Posterior cingulate gyrus (tissue), 11 donors: ENCODE data around the gene NUDCD3.

Experiments
- DNase-seq, 10 donors: peaks; one replicate each; pipeline versions ENCODE4 v3.0.0 to v3.0.0-alpha.2; 2020 to 2021; ENCODE audit warnings: mixed read lengths in 3 of 10
- intact Hi-C: fragments of 100-400 bp; cut with DNase I; formaldehyde crosslinking; loops from one replicate; pipeline ENCODE4 v1.15.1; 2023

NUDCD3 gene

GRCh38 chr7:44374007-44374763 lies 116.3 kb downstream of the NUDCD3 start:
- intact Hi-C loops: no loop called here
- peak in 1 of 10 donors; percentile 70 for DNase-seq

DNA sequence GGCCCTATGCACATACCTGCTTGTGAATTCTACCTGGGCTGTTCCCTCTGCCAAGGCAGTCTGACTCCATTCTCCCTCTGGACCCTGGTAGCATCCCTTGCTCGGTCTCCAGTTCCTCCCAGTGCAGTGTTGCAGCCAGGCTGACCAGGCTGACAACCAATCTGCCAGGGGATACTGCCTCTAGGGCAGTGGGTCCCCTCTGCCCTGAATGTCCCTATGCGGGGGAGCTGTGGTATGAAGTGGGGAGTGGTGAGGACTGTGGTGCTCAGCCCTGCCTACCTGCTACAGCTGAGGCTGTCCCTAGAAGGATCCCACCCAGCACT lies 117.1 kb downstream of the NUDCD3 start:
- intact Hi-C loops: no loop called here
- peak in 1 of 10 donors; percentile 13 for DNase-seq

DNA sequence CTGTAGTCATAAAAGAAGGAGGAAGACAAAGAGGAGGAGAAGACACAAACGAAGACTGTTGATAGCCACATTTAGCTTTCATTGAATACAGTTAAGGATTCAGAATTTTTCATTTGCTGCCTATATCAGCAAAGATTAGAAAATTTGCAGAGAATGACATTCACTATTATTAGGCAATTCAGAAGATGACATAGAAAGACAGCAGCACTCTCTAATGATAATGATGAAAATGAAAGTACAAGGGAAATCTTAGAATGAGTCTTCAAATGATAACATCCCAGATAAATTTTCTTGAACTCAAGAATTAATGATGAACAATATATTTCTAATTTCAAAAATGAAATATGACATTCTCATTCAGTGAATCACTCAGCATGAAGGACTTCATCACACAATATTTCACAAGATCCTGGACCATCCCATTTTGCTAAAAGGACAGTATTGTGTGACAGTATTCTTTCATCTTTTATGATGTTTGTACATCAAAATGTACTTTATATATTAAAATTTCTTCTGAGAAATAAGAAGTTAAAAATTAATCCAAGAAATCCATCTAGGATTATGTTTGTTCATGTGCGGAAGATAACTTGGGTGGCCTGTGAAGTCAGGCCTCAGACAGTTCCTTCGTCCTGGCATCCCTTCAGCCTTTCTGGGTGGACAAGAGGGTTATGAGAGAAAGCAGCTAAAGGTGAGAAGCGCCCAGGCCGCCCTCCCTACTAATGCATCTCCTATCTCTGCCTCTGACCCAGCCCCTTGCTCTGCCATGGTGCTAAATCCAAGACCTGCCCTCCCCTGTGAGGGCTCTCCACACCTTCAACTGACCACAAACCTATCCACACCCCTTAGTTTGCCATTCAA lies 117.7 kb downstream of the NUDCD3 start:
- intact Hi-C loops: no loop called here
- peak in 1 of 10 donors; percentile 22 for DNase-seq

DNA sequence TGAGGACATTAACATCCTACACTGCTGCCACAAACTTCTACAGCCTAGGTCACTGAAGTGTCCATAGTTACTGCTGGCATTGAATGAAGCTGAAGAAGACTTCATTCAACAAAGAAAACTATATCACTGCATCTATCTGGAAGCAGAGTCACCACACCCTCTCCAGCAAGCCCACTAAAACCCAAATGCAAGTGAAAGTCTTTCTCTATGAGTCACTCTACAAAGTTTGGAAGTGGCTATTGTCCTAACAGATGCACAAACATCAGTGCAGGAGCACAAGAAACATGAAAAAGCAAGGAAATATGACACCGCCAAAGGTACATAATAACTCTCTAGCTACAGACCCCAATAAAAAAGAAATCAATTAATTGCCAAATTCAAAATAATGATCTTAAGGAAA lies 121.6 kb downstream of the NUDCD3 start:
- DNase-seq: no peak
- intact Hi-C loops: no loop called here

- peak in 1 of 10 donors; percentile 34 for DNase-seq
- intact Hi-C loops: no loop called here
Measured at GRCh38 chr7:44368455-44368854, 122.0 kb downstream of the NUDCD3 start.

DNA sequence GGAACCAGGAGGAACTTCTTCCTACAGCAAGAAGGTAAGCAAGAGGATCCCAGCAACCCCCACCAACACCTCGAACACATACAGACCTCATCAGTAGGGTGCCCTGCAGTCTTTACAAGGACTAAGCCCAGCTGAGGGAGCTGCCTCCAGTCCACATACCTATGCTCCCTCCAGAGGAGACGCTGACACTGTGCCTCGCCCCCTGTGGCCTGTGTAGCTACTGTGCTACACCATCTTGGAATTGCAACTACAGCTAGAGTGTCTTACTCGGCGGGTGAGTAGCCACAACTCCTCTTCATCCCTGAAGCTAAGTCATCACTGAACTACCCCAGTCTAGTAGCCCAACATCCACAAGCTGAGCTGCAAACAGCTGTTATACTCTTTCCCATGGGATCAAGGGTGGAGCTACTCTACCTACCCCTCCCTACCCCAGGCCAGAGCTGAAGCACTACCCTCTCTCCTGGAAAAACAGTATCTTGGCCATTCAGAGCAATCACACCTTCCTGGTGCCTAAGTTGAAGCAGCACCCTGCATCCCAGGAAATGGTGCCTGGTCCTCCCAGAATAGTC lies 122.9 kb downstream of the NUDCD3 start:
- DNase-seq: peak in 1 of 10 donors; percentile 9
- intact Hi-C loops: no loop called here

DNA sequence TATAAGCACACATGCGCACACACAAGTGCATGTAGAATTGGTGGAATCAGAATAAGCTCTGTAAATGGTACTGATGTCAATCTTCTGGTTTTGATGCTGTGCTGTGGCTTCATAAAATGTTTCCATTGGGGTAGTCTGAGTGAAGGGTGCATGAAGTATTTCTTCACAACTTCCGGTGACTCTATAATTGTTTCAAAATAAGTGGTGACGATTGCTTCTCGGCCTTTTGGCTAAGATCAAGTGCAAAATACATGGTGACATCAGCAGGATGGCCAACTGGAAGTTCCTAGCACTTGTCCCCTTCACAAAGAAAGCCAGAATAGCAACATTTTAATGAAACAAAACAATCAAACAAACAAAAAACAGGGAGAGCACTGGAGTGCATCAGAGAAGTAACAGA lies 123.5 kb downstream of the NUDCD3 start:
- intact Hi-C loops: no loop called here
- no peak for DNase-seq

GRCh38 chr7:44353668-44354067 lies 136.8 kb downstream of the NUDCD3 start:
- DNase-seq: no peak
- intact Hi-C loops: no loop called here

GRCh38 chr7:44348851-44349781 lies 141.3 kb downstream of the NUDCD3 start:
- intact Hi-C loops: no loop called here
- DNase-seq: peak in 1 of 10 donors; percentile 75

- intact Hi-C loops: no loop called here
- DNase-seq: peak in 2 of 10 donors; percentile 62 to 72
Measured at GRCh38 chr7:44348300-44348699, 142.2 kb downstream of the NUDCD3 start.

DNA sequence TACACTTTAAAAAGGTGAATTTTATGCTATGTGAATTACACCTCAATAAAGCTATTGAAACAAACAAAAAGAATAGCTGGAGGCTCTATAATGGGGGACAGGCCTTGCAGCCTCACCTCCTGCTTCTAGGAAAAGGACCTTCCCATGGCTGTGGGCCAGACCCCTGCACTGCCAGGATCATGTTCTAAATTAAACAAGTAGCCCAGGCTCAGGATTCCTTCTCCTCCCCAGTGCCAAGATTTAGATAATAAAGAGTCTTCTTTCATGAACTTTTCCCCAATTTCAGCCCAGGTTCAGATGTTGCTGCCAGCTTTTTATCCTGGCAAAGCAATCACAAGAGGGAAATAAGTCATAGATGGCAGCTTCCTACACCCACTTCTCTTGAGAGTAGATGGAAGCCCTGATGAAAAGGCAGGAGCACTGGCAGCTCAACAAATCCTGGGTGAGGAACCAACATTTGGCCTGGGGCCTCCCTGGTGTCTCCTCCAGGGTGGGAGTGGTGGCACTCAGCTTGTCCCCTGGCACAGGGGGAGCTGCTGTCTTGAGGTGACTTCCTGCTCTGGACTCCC lies 142.8 kb downstream of the NUDCD3 start:
- DNase-seq: peak in 1 of 10 donors; percentile 38
- intact Hi-C loops: no loop called here

- DNase-seq: no peak
- intact Hi-C loops: no loop called here
Measured at GRCh38 chr7:44346063-44346462, 144.4 kb downstream of the NUDCD3 start.

DNA sequence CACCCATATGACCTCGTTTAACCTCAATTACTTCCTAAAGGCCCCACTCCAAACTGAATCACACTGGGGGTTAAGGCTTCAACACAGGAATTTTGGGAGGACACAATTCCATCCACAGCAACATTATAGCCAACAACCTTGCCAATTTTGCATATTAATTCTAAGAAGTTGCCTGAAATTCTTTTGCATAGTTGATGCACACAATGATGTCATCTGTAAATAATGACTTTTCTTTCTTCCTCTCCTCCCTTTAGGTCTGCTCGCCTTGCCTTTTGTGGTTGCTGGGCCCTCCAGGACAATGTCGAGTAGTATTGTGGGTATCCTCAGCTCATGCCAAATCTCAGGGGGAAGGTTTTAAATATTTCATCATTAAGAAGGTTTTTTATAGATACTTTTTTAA lies 149.1 kb downstream of the NUDCD3 start:
- intact Hi-C loops: no loop called here

GRCh38 chr7:44338600-44338999 lies 151.9 kb downstream of the NUDCD3 start:
- intact Hi-C loops: no loop called here
- DNase-seq: no peak

More for the DNA sequence above, 149.1 kb downstream of the NUDCD3 start:
- no peak for DNase-seq

DNA sequence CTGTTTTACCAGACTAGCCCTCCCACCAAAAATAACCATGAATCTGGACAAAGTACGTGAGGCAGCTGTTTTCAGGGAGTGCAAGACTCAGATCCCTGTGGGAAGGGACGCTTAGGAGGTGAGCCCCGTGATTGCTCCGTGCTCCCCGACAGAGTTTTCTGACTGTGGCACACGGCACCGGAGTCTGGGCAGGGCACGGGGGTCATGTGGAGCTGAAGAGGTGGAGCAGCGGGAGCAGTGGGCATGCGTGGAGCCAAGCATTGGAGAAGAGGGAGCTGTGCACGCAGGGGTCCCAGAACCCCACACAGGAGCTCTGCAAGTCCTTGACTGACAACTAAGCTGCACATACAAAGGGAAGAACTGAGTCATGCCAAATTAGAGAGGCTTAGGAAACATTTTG lies 154.0 kb downstream of the NUDCD3 start:
- intact Hi-C loops: no loop called here
- no peak for DNase-seq

DNA sequence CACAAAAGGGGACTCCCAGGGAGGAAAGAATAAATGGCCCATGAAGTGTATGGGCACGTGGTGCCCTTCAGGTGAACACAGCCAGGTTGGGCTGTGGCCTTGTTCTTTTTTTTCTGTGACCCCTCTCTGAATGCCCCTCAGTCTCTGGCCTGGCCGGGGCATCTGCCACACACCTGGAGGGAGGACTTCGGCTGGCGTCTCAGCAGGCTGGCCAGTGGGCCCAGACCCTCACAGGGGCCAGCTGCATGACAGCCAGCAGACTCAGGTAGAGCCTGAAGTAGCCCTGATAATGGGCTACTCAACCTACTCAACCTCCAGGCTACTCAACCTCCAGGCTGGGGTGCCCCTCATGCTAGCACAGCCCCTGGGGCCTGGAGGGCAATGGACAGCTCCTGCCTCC lies 155.3 kb downstream of the NUDCD3 start:
- intact Hi-C loops: no loop called here
- DNase-seq: no peak

DNA sequence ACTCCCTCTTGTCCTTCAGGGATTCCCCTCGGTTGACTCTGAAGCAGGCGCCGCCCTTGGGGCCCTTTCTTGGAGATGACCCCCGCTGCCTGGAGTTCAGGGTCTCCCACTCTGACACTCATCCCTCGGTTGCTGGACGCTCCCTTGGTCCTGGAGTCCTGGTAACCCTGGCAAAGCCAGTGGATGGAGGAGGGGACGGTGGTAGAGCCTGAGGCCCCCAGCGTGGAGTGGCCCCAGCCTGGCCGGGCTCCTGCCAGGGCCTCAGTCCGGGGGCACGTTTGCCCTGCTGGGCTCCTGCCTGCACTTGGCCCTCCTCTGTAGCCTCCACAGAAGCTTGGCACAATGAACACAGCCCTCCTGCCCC lies 155.7 kb downstream of the NUDCD3 start:
- no peak for DNase-seq
- intact Hi-C loops: no loop called here

DNA sequence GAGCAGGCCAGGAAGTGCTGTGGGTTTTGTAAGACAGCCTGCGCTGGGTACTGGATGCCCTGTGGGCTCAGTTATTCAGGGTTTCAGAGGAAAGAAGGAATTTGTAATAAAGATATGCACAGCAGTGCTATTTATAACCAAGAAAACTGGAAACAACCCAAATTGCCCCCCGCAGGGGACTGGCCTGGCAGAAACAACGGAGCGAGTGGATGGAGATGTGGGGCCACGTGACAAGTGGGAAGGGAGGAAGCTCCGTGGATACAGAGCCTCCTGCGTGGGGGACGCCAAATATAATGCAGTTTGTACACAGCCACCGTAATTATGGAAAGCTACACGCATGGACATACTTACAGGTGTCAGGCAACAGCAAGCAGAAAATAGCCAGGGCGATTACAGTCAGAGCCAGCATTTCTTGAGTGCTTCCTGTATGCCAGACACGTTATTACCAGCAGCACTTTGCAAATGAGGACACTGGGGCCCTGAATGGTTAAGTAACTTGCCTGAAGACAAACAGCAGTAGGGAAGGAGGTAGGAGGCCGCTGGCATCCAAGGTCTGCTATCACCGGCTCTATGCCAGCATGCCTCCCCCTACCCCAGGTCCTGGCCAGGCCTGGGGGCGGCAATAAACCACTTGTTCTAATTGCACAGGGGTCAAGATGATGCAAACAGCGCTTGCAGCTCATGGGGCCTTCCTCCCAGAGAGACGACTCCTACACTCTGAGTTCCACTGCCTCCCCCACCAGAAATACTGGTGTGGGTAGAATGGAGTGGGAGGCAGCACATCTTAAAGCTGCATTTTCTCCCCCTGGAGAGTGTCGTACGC lies 156.3 kb downstream of the NUDCD3 start:
- intact Hi-C loops: no loop called here
- DNase-seq: peak in 8 of 10 donors; percentile 27 to 94 (median 68)

- intact Hi-C loops: no loop called here
Measured at GRCh38 chr7:44331682-44332081, 158.8 kb downstream of the NUDCD3 start.

More at GRCh38 chr7:44331682-44332081, 158.8 kb downstream of the NUDCD3 start:
- DNase-seq: no peak
